ENCODE results near the gene PPP1R1B. TPM values are rescaled to one million over a fixed set of nuclear protein-coding genes. Genes with fewer than 3 reads are reported as not detected.

PPP1R1B gene
- total RNA-seq, 1 donor from 2014 or later, result not detected

- H3K36me3 Mint-ChIP-seq, result no peaks in the 10 kb centered on the region
- H3K27me3 Mint-ChIP-seq (ENCODE audit: insufficient read depth, low read depth), result peaks cover 55% of the 10 kb centered on the region
These were observed 17.2 kb upstream of the PPP1R1B start for GRCh38 chr17:39609416-39610025.

DNA sequence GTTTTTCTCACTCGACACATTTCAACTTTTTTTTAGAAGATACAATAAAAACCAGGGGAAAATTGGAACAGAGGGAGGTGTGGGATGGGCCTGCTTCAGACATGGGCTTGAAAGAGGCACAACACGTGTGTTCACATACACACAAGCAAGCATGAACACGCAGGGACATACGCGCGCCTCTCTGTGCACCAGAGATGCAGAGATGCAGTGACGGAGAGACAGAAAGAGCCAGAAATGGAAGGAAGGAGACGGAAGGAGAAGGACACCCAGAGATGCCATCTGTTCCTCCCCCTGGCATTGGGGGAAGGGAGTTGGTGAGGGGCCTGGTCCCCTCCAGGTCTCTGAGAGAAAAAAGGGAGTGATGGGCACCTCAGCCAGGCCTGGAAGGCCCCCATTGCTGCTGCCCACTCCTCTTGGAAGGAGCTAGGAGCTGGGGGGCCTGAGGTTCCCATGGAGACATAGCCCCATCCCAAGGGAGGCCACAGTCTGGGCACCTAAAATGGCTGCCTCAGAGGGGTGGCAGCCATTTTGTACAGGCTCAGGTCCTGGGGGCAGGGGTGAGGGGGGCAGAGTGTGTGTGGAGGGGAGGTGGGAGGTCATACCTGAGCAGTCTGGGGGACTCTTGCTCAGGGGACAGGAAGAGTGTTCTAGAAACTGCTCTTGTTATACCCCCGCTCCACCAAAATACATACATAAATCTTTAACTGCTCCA, 15.2 kb upstream of the PPP1R1B start:
- H3K27me3 ChIP-seq, result peaks cover 100% of the 10 kb centered on the region
- H3K9me3 Mint-ChIP-seq, result no peaks in the 10 kb centered on the region

More at GRCh38 chr17:39609416-39610025, 17.2 kb upstream of the PPP1R1B start:
- Histone ChIP-seq H3K36me3 (no peaks in the 10 kb centered on the region), H3K27me3 (peaks cover 100% of the 10 kb centered on the region), H3K4me2 (no peak overlapping the region), H3K4me1 (peaks cover 16% of the 10 kb centered on the region), H3K9me3 (ENCODE audit: low read depth) (no peaks in the 10 kb centered on the region), H3K79me2 (ENCODE audit: low read depth) (no peaks in the 10 kb centered on the region), H3K9ac (no peak overlapping the region), H4K20me1 (ENCODE audit: low read depth) (peaks cover 47% of the 10 kb centered on the region), H2AFZ (replicated peaks) (no peak overlapping the region), H3F3A (ENCODE audit: low read depth) (peaks cover 7% of the 10 kb centered on the region), H3K27ac (no peak overlapping the region), H3K4me3 (no peak overlapping the region)
- no peak for DNase-seq (ENCODE audit: low spot score)
- Mint-ChIP-seq H3K4me1 (peaks cover 2% of the 10 kb centered on the region), H3K27ac (no peak overlapping the region), H3K9me3 (no peaks in the 10 kb centered on the region), H3K4me3 (no peak overlapping the region)
- TF ChIP-seq CTCF (IDR thresholded peaks at IDR 0.05) (no peak), EZH2 (IDR thresholded peaks at IDR 0.05) (no peak), EZH2phosphoT487 (IDR thresholded peaks at IDR 0.05) (no peak)

GRCh38 chr17:39612291-39612894, 14.4 kb upstream of the PPP1R1B start:
- no peaks in the 10 kb centered on the region for H3K36me3 ChIP-seq
- Mint-ChIP-seq H3K4me1 (peaks cover 2% of the 10 kb centered on the region), H3K27ac (no peak overlapping the region), H3K27me3 (ENCODE audit: insufficient read depth, low read depth) (peaks cover 57% of the 10 kb centered on the region), H3K4me3 (no peak overlapping the region), H3K36me3 (no peaks in the 10 kb centered on the region), H3K9me3 (no peaks in the 10 kb centered on the region)
- no peak overlapping the region for H3K9ac ChIP-seq
- H3K27ac ChIP-seq, result no peak overlapping the region
- H3K4me1 ChIP-seq, result peaks cover under 1% of the 10 kb centered on the region
- H3F3A ChIP-seq (ENCODE audit: low read depth), result peaks cover 9% of the 10 kb centered on the region
- no peak for DNase-seq (ENCODE audit: low spot score)
- no peak overlapping the region for H3K4me2 ChIP-seq
- H3K4me3 ChIP-seq, result no peak overlapping the region
- H3K79me2 ChIP-seq (ENCODE audit: low read depth), result no peaks in the 10 kb centered on the region
- H3K27me3 ChIP-seq, result peaks cover 100% of the 10 kb centered on the region
- no peaks in the 10 kb centered on the region for H3K9me3 ChIP-seq (ENCODE audit: low read depth)
- no peak for TF ChIP-seq EZH2phosphoT487 (IDR thresholded peaks at IDR 0.05)
- TF ChIP-seq EZH2 (IDR thresholded peaks at IDR 0.05), result no peak
- TF ChIP-seq CTCF (IDR thresholded peaks at IDR 0.05), result no peak
- peaks cover 23% of the 10 kb centered on the region for H4K20me1 ChIP-seq (ENCODE audit: low read depth)
- H2AFZ ChIP-seq (replicated peaks), result no peak overlapping the region

More for the DNA sequence above, 15.2 kb upstream of the PPP1R1B start:
- TF ChIP-seq EZH2 (IDR thresholded peaks at IDR 0.05) (no peak), EZH2phosphoT487 (IDR thresholded peaks at IDR 0.05) (no peak), CTCF (IDR thresholded peaks at IDR 0.05) (no peak)
- H3K9ac ChIP-seq, result no peak overlapping the region
- H3K36me3 Mint-ChIP-seq, result no peaks in the 10 kb centered on the region
- no peak overlapping the region for H3K27ac ChIP-seq
- peaks cover 2% of the 10 kb centered on the region for H3F3A ChIP-seq (ENCODE audit: low read depth)
- peaks cover 9% of the 10 kb centered on the region for H3K4me1 ChIP-seq
- no peak overlapping the region for H3K4me3 ChIP-seq
- H3K4me2 ChIP-seq, result no peak overlapping the region
- peaks cover 2% of the 10 kb centered on the region for H3K4me1 Mint-ChIP-seq
- H4K20me1 ChIP-seq (ENCODE audit: low read depth), result peaks cover 27% of the 10 kb centered on the region
- no peak overlapping the region for H3K4me3 Mint-ChIP-seq
- no peak for DNase-seq (ENCODE audit: low spot score)
- H3K27ac Mint-ChIP-seq, result no peak overlapping the region
- H3K9me3 ChIP-seq (ENCODE audit: low read depth), result no peaks in the 10 kb centered on the region
- no peaks in the 10 kb centered on the region for H3K36me3 ChIP-seq
- no peaks in the 10 kb centered on the region for H3K79me2 ChIP-seq (ENCODE audit: low read depth)
- H3K27me3 Mint-ChIP-seq (ENCODE audit: insufficient read depth, low read depth), result peaks cover 54% of the 10 kb centered on the region
- no peak overlapping the region for H2AFZ ChIP-seq (replicated peaks)
